ENCODE results near the gene OCEL1.

Gene OCEL1

DNA sequence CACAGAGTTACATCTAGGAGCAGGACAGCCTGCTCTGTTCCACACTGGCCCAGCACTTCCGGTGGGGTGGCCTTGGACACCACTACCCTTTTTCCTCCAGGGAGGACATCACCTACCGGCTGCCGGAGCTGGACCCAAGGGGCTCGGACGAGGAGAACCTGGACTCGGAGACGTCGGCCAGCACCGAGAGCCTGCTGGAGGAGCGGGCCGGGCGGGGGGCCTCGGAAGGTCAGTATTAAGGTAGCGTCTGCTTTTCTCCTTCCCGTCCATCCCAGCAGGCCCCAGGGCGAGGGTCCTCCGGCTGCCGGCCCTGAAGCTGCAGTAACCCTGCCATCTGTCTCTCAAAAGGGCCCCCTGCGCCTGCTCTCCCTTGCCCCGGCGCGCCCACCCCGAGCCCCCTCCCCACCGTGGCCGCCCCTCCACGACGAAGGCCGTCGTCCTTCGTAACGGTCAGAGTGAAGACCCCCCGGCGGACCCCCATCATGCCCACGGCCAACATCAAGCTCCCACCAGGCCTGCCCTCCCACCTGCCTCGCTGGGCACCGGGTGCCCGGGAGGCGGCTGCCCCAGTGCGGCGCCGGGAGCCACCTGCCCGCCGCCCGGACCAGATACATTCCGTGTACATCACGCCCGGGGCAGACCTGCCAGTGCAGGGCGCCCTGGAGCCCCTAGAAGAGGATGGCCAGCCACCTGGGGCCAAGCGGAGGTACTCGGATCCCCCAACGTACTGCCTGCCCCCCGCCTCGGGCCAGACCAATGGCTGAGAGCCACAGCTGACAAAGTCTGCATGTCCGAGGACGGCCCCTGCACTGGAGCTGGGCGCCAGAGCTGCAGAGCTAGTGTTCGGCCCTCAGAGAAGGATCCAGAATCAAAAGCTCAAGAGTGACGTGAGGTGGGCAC lies 14.2 kb upstream of the OCEL1 start:
- peaks cover 33% of the 10 kb centered on the region for H3K36me3 ChIP-seq
- H3K9me3 ChIP-seq (ENCODE audit: severe bottlenecking): no peaks in the 10 kb centered on the region
- no peak overlapping the region for H3K4me3 ChIP-seq (ENCODE audit: low read depth, low read length)
- no peaks in the 10 kb centered on the region for H3K27me3 ChIP-seq (ENCODE audit: insufficient read depth, low read depth, severe bottlenecking)
- no peak for TF ChIP-seq CTCF (IDR thresholded peaks at IDR 0.05; ENCODE audit: low read depth, low read length)
- no peak overlapping the region for H3K27ac ChIP-seq
- DNase-seq: no peak

DNA sequence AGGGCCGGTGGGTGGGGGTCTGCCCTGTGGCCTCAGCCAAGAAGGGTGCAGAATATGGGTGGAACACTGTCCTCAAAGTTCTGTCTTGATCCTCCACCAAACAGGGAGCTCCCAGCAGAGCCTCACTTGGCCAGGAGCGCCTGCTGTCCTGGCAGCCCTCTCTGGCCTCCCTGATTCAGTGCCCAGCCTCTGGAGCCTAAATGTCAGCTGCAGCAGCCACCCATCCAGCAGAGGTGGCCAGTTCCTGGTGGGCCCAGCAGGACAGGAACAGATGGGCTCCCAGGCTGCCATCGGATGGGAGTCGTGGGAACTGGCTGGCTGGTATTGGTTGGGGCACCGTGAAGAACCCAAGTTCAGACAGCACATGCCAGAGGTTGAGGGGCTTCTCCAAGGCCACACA lies 12.7 kb upstream of the OCEL1 start:
- H3K9me3 ChIP-seq (ENCODE audit: severe bottlenecking): no peaks in the 10 kb centered on the region
- H3K27me3 ChIP-seq (ENCODE audit: insufficient read depth, low read depth, severe bottlenecking): no peaks in the 10 kb centered on the region
- no peak overlapping the region for H3K27ac ChIP-seq
- H3K36me3 ChIP-seq: peaks cover 33% of the 10 kb centered on the region
- no peak overlapping the region for H3K4me3 ChIP-seq (ENCODE audit: low read depth, low read length)
- DNase-seq: no peak
- no peak for TF ChIP-seq CTCF (IDR thresholded peaks at IDR 0.05; ENCODE audit: low read depth, low read length)

DNA sequence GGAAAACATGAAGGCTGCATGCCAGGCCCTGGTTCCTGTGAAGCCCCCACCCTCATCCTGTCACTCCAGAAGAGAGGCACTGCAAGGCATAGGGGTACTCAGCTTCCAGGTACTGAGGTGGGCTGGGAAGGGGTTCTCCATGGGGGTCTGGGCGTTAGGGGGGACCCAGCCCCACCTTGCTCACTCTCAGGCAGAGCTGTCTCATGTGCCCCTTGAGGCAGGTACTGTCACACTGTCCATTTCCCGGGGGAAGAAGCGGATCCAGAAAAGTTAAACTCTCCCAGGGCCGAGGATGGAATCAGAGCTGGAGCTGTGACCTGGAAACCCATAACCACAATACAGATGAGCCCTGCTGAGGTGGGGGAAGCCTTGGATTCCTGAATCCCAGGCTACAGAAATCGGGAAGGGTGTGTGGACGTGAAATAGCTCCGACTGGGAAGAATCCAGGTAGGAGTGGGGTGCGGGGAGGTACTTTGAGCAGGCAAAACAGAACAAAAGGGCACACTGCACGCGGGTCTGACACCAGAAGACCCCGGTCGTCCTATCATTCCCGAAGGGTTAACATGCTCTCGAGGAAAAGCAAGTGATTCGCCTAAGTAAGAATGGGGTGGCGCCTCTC lies 11.4 kb upstream of the OCEL1 start:
- TF ChIP-seq CTCF (IDR thresholded peaks at IDR 0.05; ENCODE audit: low read depth, low read length): no peak
- Histone ChIP-seq H3K4me3 (ENCODE audit: low read depth, low read length) (peak overlapping the region; percentile 61), H3K27ac (peak overlapping the region; percentile 96), H3K9me3 (ENCODE audit: severe bottlenecking) (no peaks in the 10 kb centered on the region), H3K27me3 (ENCODE audit: insufficient read depth, low read depth, severe bottlenecking) (no peaks in the 10 kb centered on the region), H3K36me3 (peaks cover 31% of the 10 kb centered on the region)
- no peak for DNase-seq

- Histone ChIP-seq H3K36me3 (peaks cover 25% of the 10 kb centered on the region), H3K9me3 (ENCODE audit: severe bottlenecking) (no peaks in the 10 kb centered on the region), H3K27me3 (ENCODE audit: insufficient read depth, low read depth, severe bottlenecking) (no peaks in the 10 kb centered on the region), H3K4me3 (ENCODE audit: low read depth, low read length) (peak within 1 kb of the TSS; percentile 61), H3K27ac (peak within 1 kb of the TSS; percentile 96)
- DNase-seq: peak; percentile 89
- TF ChIP-seq CTCF (IDR thresholded peaks at IDR 0.05; ENCODE audit: low read depth, low read length): no peak
Observed at GRCh38 chr19:17215127-17215971, 10.7 kb upstream of the OCEL1 start, which contains the start of gene USE1. TSS of gene USE1 (plus strand) at chr19:17215357. CDS start at chr19:17215406, 49 bp downstream.

DNA sequence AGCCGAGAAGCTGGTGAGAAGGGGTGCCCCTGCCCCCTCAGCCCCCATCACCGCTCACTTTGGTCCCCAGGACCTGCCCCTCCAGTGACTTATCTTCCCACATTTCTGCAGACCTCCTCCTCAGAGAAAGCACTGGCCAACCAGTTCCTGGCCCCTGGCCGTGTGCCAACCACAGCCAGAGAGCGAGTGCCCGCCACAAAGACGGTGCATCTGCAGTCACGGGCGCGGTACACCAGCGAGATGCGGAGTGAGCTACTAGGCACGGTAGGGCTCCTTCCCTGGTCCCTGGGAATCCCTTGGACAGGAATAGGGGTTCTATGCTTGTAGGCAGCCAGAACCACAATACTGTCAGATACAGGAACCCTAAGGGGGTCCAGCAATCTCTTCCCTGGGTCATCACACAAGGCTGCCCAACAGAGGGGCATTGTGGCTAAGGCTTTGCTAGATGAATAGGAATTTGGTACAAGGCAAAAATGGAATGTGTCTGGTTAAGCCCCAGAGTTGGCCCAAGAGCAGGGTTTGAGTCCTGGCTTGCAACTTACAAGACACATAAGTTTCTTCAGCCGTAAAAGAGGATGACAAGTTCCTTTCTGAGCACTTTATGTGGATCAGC lies 9.9 kb upstream of the OCEL1 start:
- Histone ChIP-seq H3K27ac (no peak overlapping the region), H3K9me3 (ENCODE audit: severe bottlenecking) (no peaks in the 10 kb centered on the region), H3K4me3 (ENCODE audit: low read depth, low read length) (no peak overlapping the region), H3K27me3 (ENCODE audit: insufficient read depth, low read depth, severe bottlenecking) (no peaks in the 10 kb centered on the region), H3K36me3 (peaks cover 24% of the 10 kb centered on the region)
- DNase-seq: no peak
- TF ChIP-seq CTCF (IDR thresholded peaks at IDR 0.05; ENCODE audit: low read depth, low read length): no peak
